Neuron (in vitro differentiated cells): ENCODE results near the gene OSM.

ENCODE experiments used
- H2AFZ ChIP-seq: one replicate; pipeline ENCODE4 v1.6.1; 2013; ENCODE audit warnings: low read depth, mild to moderate bottlenecking, inconsistent platforms, low read length, moderate library complexity
- H3K27me3 ChIP-seq: one replicate; pipeline ENCODE4 v1.6.1; 2013; ENCODE audit warnings: low read length; ENCODE audit not compliant: insufficient read depth
- H3K36me3 ChIP-seq: one replicate; pipeline ENCODE4 v1.6.1; 2013; ENCODE audit warnings: low read length; ENCODE audit not compliant: insufficient read depth
- H3K4me1 ChIP-seq: one replicate; pipeline ENCODE4 v1.6.1; 2013; ENCODE audit warnings: low read length; ENCODE audit not compliant: insufficient read depth
- H3K4me3 ChIP-seq: 2 replicates; pipeline ENCODE4 v1.5.1; 2013; ENCODE audit warnings: mild to moderate bottlenecking, low read length, moderate library complexity
- H3K9me3 ChIP-seq: one replicate; pipeline ENCODE4 v1.6.1; 2013; ENCODE audit warnings: low read length

OSM gene

GRCh38 chr22:30273711-30274436, 7.2 kb upstream of the OSM start:
- Histone ChIP-seq H3K27me3 (peaks cover 8% of the 10 kb centered on the region), H3K4me3 (no peak overlapping the region), H2AFZ (no peak overlapping the region), H3K36me3 (no peaks in the 10 kb centered on the region), H3K9me3 (no peaks in the 10 kb centered on the region), H3K4me1 (peaks cover 8% of the 10 kb centered on the region)

- Histone ChIP-seq H3K9me3 (no peaks in the 10 kb centered on the region), H2AFZ (no peak overlapping the region), H3K4me1 (peaks cover 3% of the 10 kb centered on the region), H3K27me3 (peaks cover 8% of the 10 kb centered on the region), H3K36me3 (no peaks in the 10 kb centered on the region), H3K4me3 (no peak overlapping the region)
Observed at GRCh38 chr22:30272781-30273601, 6.3 kb upstream of the OSM start.

GRCh38 chr22:30270832-30271231, 4.2 kb upstream of the OSM start:
- H3K4me1 ChIP-seq: no peaks in the 10 kb centered on the region
- no peak overlapping the region for H2AFZ ChIP-seq
- peaks cover 8% of the 10 kb centered on the region for H3K27me3 ChIP-seq
- no peak overlapping the region for H3K4me3 ChIP-seq
- no peaks in the 10 kb centered on the region for H3K36me3 ChIP-seq
- H3K9me3 ChIP-seq: no peaks in the 10 kb centered on the region

- H3K4me3 ChIP-seq: no peak overlapping the region
Observed at GRCh38 chr22:30268331-30268730, 1.7 kb upstream of the OSM start.

GRCh38 chr22:30267382-30268302, 991 bp upstream of the OSM start:
- no peak overlapping the region for H2AFZ ChIP-seq
- no peaks in the 10 kb centered on the region for H3K9me3 ChIP-seq
- peaks cover 8% of the 10 kb centered on the region for H3K27me3 ChIP-seq
- H3K4me3 ChIP-seq: no peak overlapping the region
- H3K36me3 ChIP-seq: no peaks in the 10 kb centered on the region
- H3K4me1 ChIP-seq: peaks cover 5% of the 10 kb centered on the region

More at GRCh38 chr22:30268331-30268730, 1.7 kb upstream of the OSM start:
- peaks cover 11% of the 10 kb centered on the region for H3K27me3 ChIP-seq
- H3K36me3 ChIP-seq: no peaks in the 10 kb centered on the region
- H2AFZ ChIP-seq: no peak overlapping the region
- H3K4me1 ChIP-seq: peaks cover 1% of the 10 kb centered on the region
- H3K9me3 ChIP-seq: no peaks in the 10 kb centered on the region

GRCh38 chr22:30265823-30266444, 717 bp downstream of the OSM start:
- no peaks in the 10 kb centered on the region for H3K36me3 ChIP-seq
- peaks cover 8% of the 10 kb centered on the region for H3K27me3 ChIP-seq
- no peak overlapping the region for H3K4me3 ChIP-seq
- no peak overlapping the region for H2AFZ ChIP-seq
- H3K4me1 ChIP-seq: peaks cover 20% of the 10 kb centered on the region
- no peaks in the 10 kb centered on the region for H3K9me3 ChIP-seq

- no peaks in the 10 kb centered on the region for H3K36me3 ChIP-seq
- no peaks in the 10 kb centered on the region for H3K9me3 ChIP-seq
- no peak overlapping the region for H2AFZ ChIP-seq
- H3K27me3 ChIP-seq: peaks cover 8% of the 10 kb centered on the region
- H3K4me3 ChIP-seq: no peak overlapping the region
- peaks cover 20% of the 10 kb centered on the region for H3K4me1 ChIP-seq
Observed at GRCh38 chr22:30265131-30265720, 1.4 kb downstream of the OSM start.

GRCh38 chr22:30263883-30264282, 2.8 kb downstream of the OSM start:
- Histone ChIP-seq H2AFZ (no peak overlapping the region), H3K4me3 (no peak overlapping the region), H3K36me3 (no peaks in the 10 kb centered on the region), H3K27me3 (peaks cover 8% of the 10 kb centered on the region), H3K4me1 (peaks cover 20% of the 10 kb centered on the region), H3K9me3 (no peaks in the 10 kb centered on the region)

GRCh38 chr22:30262917-30263741, 3.5 kb downstream of the OSM start:
- H3K27me3 ChIP-seq: peaks cover 8% of the 10 kb centered on the region
- no peak overlapping the region for H3K4me3 ChIP-seq
- H2AFZ ChIP-seq: no peak overlapping the region
- no peaks in the 10 kb centered on the region for H3K36me3 ChIP-seq
- no peaks in the 10 kb centered on the region for H3K9me3 ChIP-seq
- H3K4me1 ChIP-seq: peaks cover 22% of the 10 kb centered on the region

- Histone ChIP-seq H3K9me3 (no peaks in the 10 kb centered on the region), H3K4me1 (peaks cover 24% of the 10 kb centered on the region), H3K36me3 (no peaks in the 10 kb centered on the region), H3K27me3 (peaks cover 8% of the 10 kb centered on the region), H2AFZ (no peak overlapping the region), H3K4me3 (no peak overlapping the region)
Observed at GRCh38 chr22:30262112-30262511, 4.5 kb downstream of the OSM start.

GRCh38 chr22:30261134-30261533, 5.5 kb downstream of the OSM start:
- no peak overlapping the region for H3K4me3 ChIP-seq
- no peaks in the 10 kb centered on the region for H3K9me3 ChIP-seq
- peaks cover 28% of the 10 kb centered on the region for H3K4me1 ChIP-seq

More at GRCh38 chr22:30261134-30261533, 5.5 kb downstream of the OSM start:
- no peaks in the 10 kb centered on the region for H3K36me3 ChIP-seq
- peaks cover 8% of the 10 kb centered on the region for H3K27me3 ChIP-seq
- H2AFZ ChIP-seq: no peak overlapping the region
